ENCODE data around the gene CRIP2.

Gene CRIP2

GRCh38 chr14:105430042-105430441, 44.6 kb upstream of the CRIP2 start:
- DNase-seq (ENCODE audit: extremely low read depth, low read depth): no peak
- H3K4me3 ChIP-seq (replicated peaks; ENCODE audit: low read depth, low read length): no peak overlapping the region
- no peak for TF ChIP-seq CTCF (IDR thresholded peaks at IDR 0.05; ENCODE audit: low read depth, low read length, missing control alignments)

- TF ChIP-seq CTCF (IDR thresholded peaks at IDR 0.05; ENCODE audit: low read depth, low read length, missing control alignments): no peak
- no peak overlapping the region for H3K4me3 ChIP-seq (replicated peaks; ENCODE audit: low read depth, low read length)
- peak; percentile 22 for DNase-seq (ENCODE audit: extremely low read depth, low read depth)
Measured at GRCh38 chr14:105430565-105430964, 44.1 kb upstream of the CRIP2 start.

GRCh38 chr14:105431256-105431655, 43.4 kb upstream of the CRIP2 start:
- no peak overlapping the region for H3K4me3 ChIP-seq (replicated peaks; ENCODE audit: low read depth, low read length)
- DNase-seq (ENCODE audit: extremely low read depth, low read depth): no peak
- TF ChIP-seq CTCF (IDR thresholded peaks at IDR 0.05; ENCODE audit: low read depth, low read length, missing control alignments): no peak

GRCh38 chr14:105432657-105433056, 42.0 kb upstream of the CRIP2 start:
- TF ChIP-seq CTCF (IDR thresholded peaks at IDR 0.05; ENCODE audit: low read depth, low read length, missing control alignments): no peak
- no peak overlapping the region for H3K4me3 ChIP-seq (replicated peaks; ENCODE audit: low read depth, low read length)
- no peak for DNase-seq (ENCODE audit: extremely low read depth, low read depth)

GRCh38 chr14:105433161-105433605, 41.4 kb upstream of the CRIP2 start:
- H3K4me3 ChIP-seq (replicated peaks; ENCODE audit: low read depth, low read length): no peak overlapping the region
- DNase-seq (ENCODE audit: extremely low read depth, low read depth): no peak
- no peak for TF ChIP-seq CTCF (IDR thresholded peaks at IDR 0.05; ENCODE audit: low read depth, low read length, missing control alignments)

GRCh38 chr14:105436402-105436801, 38.2 kb upstream of the CRIP2 start:
- no peak for TF ChIP-seq CTCF (IDR thresholded peaks at IDR 0.05; ENCODE audit: low read depth, low read length, missing control alignments)
- no peak overlapping the region for H3K4me3 ChIP-seq (replicated peaks; ENCODE audit: low read depth, low read length)
- no peak for DNase-seq (ENCODE audit: extremely low read depth, low read depth)
